ENCODE measurements around the gene ERC2. TPM values are rescaled to one million over a fixed set of nuclear protein-coding genes. Genes with fewer than 3 reads are reported as not detected.

The ERC2 gene
- polyA plus RNA-seq, 1 experiment: 0.07 TPM

DNA sequence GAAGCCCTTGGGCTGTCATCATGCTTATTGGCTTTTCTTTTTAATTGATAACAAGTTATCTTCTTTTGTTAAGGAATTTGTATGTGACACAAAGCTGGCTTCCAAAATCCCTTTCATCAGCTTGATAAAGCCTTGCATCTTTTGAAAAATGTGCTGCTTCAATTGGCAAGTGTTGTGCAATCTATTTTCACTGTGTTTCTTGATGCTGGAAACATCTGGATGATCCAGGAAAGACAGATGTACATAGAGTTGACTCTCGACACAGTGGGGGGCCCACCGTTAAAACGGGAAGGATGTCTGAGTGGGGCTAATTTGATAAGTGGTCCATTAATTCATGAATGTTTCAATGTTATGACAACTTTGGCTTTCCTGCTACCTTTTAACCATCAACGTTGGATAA, 822.8 kb downstream of the ERC2 start:
- CTCF ChIA-PET: interaction anchor here (1.2 kb wide), 1 partner anchor 11 kb away, joined by 3 read pairs; no protein-coding TSS in a partner anchor
- POLR2A ChIA-PET: no interaction called here
- Histone ChIP-seq H3K36me3 (ENCODE audit: control insufficient read depth, insufficient read depth, low read length) (no peaks in the 10 kb centered on the region), H3K4me3 (ENCODE audit: low read depth, low read length) (no peak overlapping the region), H3K27me3 (ENCODE audit: control insufficient read depth, insufficient read depth, low read length) (peaks cover 3% of the 10 kb centered on the region; the same call in 1 of the 2 replicates)
- no peak for DNase-seq (ENCODE audit: low read depth)
- TF ChIP-seq, protein P1, sequence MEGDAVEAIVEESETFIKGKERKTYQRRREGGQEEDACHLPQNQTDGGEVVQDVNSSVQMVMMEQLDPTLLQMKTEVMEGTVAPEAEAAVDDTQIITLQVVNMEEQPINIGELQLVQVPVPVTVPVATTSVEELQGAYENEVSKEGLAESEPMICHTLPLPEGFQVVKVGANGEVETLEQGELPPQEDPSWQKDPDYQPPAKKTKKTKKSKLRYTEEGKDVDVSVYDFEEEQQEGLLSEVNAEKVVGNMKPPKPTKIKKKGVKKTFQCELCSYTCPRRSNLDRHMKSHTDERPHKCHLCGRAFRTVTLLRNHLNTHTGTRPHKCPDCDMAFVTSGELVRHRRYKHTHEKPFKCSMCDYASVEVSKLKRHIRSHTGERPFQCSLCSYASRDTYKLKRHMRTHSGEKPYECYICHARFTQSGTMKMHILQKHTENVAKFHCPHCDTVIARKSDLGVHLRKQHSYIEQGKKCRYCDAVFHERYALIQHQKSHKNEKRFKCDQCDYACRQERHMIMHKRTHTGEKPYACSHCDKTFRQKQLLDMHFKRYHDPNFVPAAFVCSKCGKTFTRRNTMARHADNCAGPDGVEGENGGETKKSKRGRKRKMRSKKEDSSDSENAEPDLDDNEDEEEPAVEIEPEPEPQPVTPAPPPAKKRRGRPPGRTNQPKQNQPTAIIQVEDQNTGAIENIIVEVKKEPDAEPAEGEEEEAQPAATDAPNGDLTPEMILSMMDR (IDR thresholded peaks at IDR 0.05; ENCODE audit: insufficient read depth, low read depth, low read length): no peak

GRCh38 chr3:55643283-55643682, 825.0 kb downstream of the ERC2 start:
- ChIA-PET CTCF (interaction anchor here (1.3 kb wide), 1 partner anchor 12 kb away, joined by 3 read pairs; no protein-coding TSS in a partner anchor), POLR2A (no interaction called here)
- Histone ChIP-seq H3K36me3 (ENCODE audit: control insufficient read depth, insufficient read depth, low read length) (no peaks in the 10 kb centered on the region), H3K27me3 (ENCODE audit: control insufficient read depth, insufficient read depth, low read length) (peaks cover 1% of the 10 kb centered on the region; the same call in 1 of the 2 replicates), H3K4me3 (ENCODE audit: low read depth, low read length) (no peak overlapping the region)
- TF ChIP-seq, protein P1 (IDR thresholded peaks at IDR 0.05; ENCODE audit: insufficient read depth, low read depth, low read length): no peak
- DNase-seq (ENCODE audit: low read depth): no peak

DNA sequence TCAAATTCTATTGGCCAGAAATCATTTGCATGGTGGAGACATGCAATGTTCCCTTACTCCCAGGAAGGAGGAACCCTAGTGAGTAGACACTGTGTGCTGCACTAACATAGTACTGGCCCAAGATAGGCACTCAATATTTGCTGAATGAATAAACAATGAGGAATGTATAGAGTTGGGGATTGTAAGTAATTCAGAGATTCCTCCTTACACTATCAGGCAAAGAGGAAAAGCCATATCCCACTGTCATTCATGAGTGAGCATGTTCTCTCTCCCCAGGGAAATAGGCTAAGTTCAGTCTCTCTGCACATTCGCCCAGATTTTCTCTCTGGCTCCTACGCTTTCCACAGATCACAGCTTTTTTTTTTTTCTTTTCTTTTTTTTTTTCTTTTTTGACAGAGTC, 826.3 kb downstream of the ERC2 start:
- TF ChIP-seq, protein P1 (IDR thresholded peaks at IDR 0.05; ENCODE audit: insufficient read depth, low read depth, low read length): no peak
- no peak for DNase-seq (ENCODE audit: low read depth)
- no peak overlapping the region for H3K4me3 ChIP-seq (ENCODE audit: low read depth, low read length)
- peaks cover 1% of the 10 kb centered on the region; the same call in 1 of the 2 replicates for H3K27me3 ChIP-seq (ENCODE audit: control insufficient read depth, insufficient read depth, low read length)
- ChIA-PET CTCF (no interaction called here), POLR2A (no interaction called here)
- H3K36me3 ChIP-seq (ENCODE audit: control insufficient read depth, insufficient read depth, low read length): no peaks in the 10 kb centered on the region

- TF ChIP-seq, protein P1 (IDR thresholded peaks at IDR 0.05; ENCODE audit: insufficient read depth, low read depth, low read length): no peak
- no peak for DNase-seq (ENCODE audit: low read depth)
- H3K27me3 ChIP-seq (ENCODE audit: control insufficient read depth, insufficient read depth, low read length): no peaks in the 10 kb centered on the region
- ChIA-PET CTCF (no interaction called here), POLR2A (no interaction called here)
- H3K4me3 ChIP-seq (ENCODE audit: low read depth, low read length): no peak overlapping the region
- no peaks in the 10 kb centered on the region for H3K36me3 ChIP-seq (ENCODE audit: control insufficient read depth, insufficient read depth, low read length)
Measured at GRCh38 chr3:55639896-55640765, 828.1 kb downstream of the ERC2 start.

DNA sequence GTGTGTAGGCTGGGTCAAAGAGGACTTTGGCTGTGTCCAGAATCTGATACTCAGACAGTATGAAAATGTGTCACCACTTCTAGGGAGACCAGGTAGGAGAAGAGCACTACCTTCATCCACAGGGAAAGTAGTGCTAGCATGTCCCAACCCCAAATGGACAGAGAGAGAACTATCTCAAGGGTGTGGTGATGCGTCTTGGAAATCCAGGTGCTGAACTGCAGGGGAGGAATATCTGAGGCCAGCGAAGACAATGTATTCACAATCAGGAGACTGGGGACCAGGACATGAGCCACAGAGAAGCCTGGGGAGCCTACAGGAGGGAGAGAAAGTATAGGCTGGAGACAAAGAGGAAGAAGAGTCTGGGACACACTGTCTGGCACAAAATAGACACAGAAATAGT, 829.1 kb downstream of the ERC2 start:
- ChIA-PET POLR2A (no interaction called here), CTCF (interaction anchor here (2.0 kb wide), 1 partner anchor 11 kb away, joined by 7 read pairs; no protein-coding TSS in a partner anchor)
- no peaks in the 10 kb centered on the region for H3K36me3 ChIP-seq (ENCODE audit: control insufficient read depth, insufficient read depth, low read length)
- no peak overlapping the region for H3K4me3 ChIP-seq (ENCODE audit: low read depth, low read length)
- no peak for DNase-seq (ENCODE audit: low read depth)
- H3K27me3 ChIP-seq (ENCODE audit: control insufficient read depth, insufficient read depth, low read length): no peaks in the 10 kb centered on the region
- TF ChIP-seq, protein P1 (IDR thresholded peaks at IDR 0.05; ENCODE audit: insufficient read depth, low read depth, low read length): no peak
